Left lobe of liver (tissue), 2 donors: ENCODE measurements around the gene RIPK4. TPM values are rescaled to one million over a fixed set of nuclear protein-coding genes. Genes with fewer than 3 reads are reported as not detected.

Experiments
- ATAC-seq: fragments of 200-7000 bp; cut with Tn5 transposase; one replicate; pipeline ENCODE4 v1.9.1; 2020; ENCODE audit warnings: mild to moderate bottlenecking, moderate library complexity
- DNase-seq: peaks from one replicate; pipeline ENCODE4 v3.0.0-alpha.2; 2020; ENCODE audit warnings: low spot score
- total RNA-seq: library from RNA; stranded (reverse); gene quantifications from one replicate; pipeline ENCODE4 v1.2.1, GENCODE V29; 2021
- donor health status: DM: no; HTN: no; CAD: no; lungs with moderate emphysema.
- donor health status: DM: no; HTN: yes; CAD: no.

The RIPK4 gene
- 8.2 TPM for total RNA-seq

DNA sequence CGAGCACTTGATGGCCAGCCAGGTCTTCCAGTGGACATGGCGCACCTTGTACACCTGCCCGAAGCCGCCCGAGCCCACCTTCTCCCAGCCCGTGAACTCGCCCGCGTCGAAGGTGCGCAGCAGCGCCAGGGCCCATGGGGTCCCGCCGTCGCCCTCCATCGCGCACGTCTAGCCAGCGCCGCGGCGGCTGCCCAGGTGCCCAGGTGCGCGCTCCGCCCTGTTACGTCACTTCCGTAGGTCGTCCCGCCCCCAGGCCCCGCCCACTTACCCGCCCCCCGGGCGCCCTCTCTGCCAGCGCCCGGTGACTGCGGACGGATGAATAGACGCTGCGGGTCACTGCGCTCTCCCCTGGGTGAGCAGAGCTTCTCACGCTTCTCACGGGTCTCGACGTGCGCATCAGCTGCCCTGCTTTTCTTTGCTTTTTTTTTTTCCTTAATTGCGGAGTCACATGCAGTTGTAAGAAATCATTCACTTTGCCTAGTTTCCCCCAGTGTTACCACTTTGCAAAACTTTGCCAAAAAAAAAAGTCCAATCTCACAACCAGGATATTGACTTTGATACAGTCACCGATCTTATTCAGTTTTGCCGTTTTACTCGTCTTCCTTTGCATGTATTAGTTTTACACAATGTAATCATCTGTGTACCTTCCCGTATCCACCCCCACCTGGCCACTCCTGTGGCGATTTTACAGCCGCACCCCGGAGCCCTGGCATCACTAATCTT, at the start of gene RIPK4:
TSS of gene RIPK4 (minus strand) at position 170 of the 723 bp plus-strand sequence. CDS start at position 159, 11 bp downstream.
- ATAC-seq (peak; percentile 82), DNase-seq (peak; percentile 90)

DNA sequence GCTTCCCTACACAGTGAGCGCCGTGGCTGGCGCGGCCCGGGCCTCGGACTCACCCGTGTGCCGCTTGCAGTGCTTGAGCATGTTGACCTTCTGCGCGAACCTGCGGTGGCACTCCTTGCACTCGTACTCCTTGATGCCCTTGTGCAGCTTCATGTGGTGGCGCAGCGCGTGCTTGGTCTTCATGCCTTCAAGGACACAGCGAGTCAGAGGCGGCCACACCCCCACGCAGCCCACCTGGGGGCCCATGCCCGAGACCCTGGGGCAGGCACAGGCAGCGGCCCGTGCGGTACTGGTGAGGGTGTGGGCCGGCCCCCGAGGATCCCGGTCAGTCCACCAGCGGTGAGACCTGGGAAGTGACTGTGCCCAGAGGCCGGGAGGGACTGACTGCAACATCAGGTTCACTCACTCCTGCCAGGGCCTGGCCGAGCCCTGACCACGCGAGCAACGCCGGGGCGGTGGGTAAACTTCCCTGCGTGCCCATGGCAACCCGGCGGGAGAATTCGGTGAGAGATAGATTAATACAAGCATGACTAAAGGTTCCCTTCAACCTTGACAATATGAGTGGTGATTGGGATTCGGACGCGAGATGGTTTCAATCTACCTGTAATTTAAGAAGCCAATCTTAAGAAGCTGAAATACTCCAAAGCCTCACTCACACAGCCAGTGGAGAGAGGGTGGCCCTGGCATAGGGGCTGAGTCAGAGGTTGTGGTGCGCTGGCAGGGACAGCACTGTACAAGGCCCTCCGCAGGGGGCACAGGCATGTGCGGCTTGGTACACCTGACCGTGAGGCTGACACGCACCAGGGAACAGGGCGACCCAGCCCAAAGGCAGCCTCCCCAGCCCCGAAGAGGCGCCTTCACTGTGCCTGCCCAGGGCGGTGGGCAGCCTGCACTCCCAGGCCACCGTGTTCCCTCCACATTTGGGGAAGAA, 49.1 kb upstream of the RIPK4 start:
- DNase-seq (no peak), ATAC-seq (no peak)

DNA sequence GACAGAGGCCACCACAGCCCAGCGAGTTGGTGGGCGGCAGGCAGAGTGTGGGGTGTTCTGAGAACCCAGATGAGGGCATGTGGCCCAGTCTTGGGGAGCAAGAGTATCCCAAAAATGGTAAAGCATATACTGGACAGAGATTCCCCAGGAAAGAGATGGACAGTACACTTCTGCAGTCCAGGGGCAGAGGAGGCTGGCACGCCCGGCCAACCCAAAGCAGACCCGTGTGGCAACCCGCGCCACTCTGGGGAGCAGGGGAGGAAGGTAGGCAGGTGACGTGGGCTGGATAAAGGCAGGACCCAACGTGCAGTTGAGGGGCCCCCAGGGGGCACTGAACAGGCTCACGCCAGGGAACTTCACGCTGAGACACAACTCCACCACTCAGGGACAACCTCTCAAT, 46.4 kb upstream of the RIPK4 start:
- ATAC-seq = no peak
- no peak for DNase-seq

DNA sequence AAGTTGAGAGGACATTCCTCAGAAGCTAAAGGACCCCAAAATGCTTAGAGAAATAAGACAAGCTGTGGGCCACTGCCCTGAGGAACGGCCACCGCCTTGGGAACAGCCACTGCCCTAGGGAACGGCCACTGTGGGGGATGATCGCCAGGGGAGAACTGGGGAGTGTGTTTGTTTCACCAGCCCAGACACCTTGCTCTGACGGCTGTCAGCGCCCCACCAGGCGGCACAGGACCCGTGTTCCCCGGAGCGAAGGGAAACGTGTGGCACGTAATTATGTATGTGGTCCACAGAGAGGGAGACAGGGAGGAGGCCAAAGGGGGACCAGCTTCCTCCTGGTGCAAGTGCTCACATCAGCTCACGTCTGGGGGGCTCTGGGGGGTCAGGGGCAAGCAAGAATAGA, 45.8 kb upstream of the RIPK4 start:
- DNase-seq (no peak), ATAC-seq (no peak)

DNA sequence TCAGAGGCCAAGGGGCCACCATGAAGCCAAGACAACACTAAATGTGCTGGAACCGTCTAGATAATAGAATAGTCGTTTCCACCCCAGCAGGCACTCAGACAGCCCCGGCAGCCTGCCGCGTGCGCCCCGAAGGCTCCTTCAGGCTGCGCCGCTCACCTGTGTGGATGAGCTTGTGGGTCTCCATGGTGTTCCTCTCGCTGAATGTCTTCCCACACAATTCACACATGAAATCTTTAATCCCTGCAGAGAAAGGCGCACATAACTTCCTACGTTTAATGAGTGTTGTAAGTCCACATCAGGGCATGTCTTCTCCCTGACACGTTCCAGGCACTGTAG, 43.7 kb upstream of the RIPK4 start:
- no peak for DNase-seq
- no peak for ATAC-seq

DNA sequence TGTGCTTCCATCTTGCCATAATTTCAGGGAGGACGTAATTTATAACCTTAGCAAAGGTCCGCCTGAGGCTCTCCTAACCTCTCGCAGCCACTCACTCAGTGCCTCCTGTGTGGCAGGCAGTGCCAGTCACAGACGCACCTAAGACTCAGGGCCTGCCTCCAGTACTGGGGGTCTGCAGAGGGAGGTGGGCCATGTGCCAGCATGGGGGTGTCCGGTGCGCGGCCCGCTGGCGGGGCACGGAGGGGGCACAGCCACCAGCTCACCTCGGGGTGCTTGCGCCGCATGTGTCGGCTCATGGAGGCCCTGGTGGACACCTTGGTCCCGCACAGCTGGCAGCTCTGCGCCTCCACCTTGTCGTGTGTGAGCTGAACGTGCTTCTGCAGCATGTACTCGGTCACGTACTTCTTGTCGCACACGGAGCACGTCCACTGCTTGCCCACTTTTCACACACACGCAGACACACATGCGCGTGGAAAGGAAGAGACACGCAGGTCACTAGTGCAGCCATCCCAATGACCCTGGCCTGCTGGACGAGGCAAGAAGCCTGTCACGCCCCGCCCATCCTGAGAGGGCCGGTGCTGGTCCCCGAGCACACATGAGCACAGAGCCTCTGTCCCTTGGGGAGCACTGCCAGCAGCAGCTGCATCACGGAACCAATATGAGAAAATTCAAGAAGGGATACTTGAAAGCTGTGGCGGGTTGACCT, 43.2 kb upstream of the RIPK4 start:
- ATAC-seq (no peak), DNase-seq (no peak)

DNA sequence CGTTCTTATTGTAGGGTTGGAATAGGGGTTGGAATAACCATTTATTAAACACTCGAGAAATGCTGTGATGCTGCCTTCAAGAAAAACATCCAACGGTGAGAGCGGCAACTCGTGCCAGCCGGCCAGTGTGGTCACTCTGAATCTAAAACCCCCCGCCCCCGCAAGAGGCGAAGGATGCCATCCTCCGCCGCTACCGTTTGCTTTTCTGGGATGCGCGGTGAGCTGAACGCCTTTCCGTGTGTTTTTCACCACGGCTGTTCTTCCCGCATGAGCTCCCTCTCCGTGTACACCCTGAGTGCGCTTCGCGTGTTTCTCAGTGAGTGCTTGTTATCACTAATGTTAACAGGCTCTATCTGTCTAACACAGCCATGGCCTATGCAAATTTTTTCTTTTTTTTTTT, 42.0 kb upstream of the RIPK4 start:
- ATAC-seq = no peak
- no peak for DNase-seq

DNA sequence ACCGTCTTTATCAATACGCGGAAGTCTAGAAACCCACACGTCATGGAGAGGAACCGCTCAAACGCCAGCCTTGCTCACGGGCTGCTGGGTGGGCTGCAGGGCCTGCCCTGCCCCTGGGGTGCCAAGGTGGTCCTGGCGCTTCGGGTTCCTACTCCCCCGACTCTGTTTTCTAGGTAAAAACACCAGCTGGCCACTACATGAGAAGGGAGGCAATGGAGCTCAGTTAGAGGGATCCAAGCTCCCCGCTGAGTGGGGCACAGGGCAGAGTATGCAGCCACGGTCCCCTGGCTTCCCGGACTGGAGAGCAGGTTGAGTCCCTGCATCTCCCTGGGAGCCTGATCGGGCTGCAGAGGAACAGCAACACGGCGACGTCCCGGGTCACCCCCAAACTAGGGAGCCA, 41.2 kb upstream of the RIPK4 start:
- ATAC-seq (no peak), DNase-seq (no peak)

DNA sequence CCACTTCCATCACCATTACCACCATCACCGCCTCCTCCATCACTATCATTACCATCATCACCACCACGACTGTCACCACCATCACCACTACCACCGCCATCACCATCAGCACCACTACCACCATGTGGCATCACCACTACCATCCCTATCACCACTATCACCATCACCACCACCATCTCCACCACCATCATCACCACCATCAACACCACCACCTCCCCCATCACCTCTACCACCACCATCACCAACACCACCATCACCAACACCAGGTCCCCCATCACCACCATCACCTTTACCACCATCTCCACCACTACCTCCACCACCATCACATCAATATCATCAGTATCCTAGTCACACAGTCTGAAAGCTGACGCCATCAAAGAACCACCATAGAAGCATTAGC, 39.9 kb upstream of the RIPK4 start:
- DNase-seq (no peak), ATAC-seq (no peak)

DNA sequence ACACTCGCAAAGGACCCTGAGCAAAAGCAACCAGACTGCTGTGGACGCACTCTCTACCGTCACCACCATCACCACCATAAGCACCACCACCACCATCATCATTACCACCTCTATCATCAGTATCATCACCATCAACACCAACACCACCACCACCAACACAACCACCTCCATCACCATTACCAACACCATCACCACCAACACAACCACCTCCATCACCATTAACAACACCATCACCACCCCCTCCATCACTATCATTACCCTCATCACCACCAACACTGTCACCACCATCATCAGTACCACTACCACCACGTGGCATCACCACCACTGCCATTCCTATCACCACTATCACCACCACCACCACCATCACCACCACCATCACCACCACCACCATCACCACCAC, 38.8 kb upstream of the RIPK4 start:
- no peak for DNase-seq
- no peak for ATAC-seq

DNA sequence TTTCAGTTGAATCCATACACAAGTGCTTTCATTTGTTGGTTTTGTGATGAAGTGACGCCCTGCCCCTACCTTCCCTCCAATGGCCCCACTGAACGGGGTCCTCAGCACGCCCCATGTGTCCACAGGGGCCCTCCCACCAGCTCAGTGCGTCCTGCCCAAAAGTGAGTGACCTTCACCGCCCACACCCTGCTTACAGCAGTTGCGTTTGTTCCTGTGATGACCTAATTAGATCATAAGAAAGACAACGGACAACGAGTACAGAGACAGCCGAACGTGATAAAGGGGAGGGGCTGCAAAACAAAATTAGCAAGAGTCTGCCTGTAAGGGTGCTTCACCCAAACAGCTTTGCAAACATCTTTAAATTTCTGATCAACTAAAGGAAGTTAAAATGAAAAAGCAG, 38.2 kb upstream of the RIPK4 start:
- ATAC-seq (no peak), DNase-seq (no peak)

DNA sequence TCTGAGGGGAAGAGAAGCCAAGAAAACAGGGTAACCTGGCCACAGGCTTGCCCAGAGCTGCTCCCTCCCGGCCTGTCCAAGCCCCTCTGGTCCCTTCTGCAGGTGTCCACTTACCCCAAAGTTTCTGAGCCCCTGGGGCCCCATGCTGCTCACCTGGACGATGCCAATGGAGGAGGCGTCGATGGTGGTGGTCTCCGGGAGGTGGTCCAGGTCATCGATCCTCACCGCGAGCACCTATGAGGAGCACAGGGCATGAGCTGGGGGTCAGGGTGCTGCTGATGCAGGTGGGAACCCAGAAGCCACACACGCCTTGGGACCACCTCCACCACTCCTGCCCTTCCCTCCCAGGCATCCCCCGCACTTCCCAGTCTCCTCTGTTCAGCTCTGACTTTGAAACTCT, 37.5 kb upstream of the RIPK4 start:
- no peak for DNase-seq
- ATAC-seq = no peak

DNA sequence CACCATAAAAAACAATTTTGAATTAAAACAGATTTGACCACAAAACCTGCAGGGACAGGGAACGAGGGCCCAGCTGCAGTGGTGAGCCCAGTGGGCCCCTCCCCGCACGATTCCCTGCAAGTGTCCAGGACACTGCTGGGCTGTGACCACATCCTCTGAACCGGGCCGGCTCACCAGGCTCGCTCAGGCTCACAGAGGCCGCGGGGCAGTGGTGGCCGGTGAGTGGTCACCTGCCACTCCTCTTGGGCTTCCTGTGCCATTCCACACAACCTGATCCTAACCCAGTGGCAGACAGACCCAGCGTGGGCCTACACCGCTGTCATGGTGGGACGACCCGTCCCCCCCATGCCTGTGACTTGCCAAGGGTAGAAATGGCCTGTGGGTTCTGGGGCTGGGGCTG, 36.5 kb upstream of the RIPK4 start:
- no peak for ATAC-seq
- DNase-seq = no peak

DNA sequence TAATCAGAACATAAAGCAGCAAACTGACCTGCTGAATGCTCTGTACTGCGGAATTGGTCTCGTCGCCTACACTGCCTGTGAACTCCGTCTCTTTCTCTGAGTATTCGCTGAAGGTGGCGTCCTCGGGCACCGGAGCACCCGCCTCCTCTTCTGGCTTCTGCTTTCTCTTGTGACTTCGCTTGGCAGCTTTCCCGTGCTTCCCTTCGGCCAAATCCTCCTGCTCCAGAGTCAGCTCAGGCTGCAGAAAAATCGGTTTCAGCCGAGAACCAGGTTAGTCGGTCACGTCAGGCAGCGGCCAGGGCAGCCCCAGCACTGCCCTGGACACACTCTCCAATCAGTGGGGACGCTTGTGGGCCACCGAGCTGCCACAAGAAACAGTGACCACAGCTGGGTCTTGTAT, 35.8 kb upstream of the RIPK4 start:
- ATAC-seq (peak; percentile 76), DNase-seq (peak; percentile 78)

DNA sequence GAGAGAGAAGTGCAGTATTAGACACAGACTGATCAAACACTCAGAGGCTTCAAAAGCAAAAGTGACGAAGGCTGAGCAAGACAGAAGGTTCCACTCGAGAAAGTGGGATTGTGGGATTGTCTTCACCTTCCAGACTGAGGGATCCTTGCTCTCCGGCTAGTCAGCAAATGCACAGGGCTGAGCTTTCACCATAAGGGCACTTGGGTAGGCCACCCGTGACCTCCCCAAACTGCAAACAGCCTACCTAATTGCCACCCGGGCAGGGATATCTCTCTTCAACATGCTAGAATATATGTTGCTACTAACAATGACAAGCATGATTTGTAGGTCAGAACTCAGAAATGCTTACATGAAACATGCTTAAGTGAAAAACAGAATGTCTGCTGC, 35.3 kb upstream of the RIPK4 start:
- DNase-seq = no peak
- ATAC-seq = peak; percentile 5

DNA sequence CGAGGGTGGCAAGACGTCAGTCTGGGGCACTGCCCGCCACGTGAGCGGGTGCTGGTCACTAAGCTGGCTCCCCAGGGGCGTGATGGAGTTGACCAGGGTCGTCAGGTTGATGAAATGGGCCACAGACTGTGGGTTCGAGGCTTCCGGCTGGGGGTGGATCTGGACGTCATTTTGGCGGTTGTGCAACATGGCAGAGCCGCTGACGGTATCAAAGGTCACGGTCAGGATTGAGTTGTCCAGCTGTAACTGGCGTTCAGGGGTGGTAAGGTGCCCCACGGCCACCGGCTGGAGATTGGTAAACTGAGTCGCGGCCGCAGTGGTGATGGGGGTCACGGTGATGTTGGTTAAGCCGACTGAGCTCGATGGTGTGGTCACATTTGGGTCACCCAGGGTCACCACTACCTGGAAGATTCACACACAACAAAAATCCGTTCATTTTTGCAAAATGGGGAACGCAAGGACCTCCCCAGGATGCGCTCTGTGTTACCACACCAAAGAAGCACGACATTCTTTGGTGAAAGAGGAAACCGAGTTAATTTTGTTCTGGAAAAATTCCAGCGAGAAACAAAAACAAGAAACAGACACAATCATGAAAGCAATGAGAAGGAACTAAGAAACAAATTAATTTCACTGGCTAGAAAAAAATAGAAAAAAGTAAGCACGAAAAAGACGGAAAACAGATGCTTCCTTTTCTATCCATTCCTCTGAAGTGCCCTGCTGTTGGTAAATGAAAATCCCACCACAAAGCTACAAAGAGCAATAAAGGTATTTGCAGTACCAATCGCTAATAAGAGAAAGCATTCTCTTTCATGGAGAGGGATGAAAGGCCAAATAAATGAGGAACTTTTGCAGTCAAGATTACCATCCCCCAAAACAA, 34.7 kb upstream of the RIPK4 start:
- ATAC-seq = peak; percentile 66

DNA sequence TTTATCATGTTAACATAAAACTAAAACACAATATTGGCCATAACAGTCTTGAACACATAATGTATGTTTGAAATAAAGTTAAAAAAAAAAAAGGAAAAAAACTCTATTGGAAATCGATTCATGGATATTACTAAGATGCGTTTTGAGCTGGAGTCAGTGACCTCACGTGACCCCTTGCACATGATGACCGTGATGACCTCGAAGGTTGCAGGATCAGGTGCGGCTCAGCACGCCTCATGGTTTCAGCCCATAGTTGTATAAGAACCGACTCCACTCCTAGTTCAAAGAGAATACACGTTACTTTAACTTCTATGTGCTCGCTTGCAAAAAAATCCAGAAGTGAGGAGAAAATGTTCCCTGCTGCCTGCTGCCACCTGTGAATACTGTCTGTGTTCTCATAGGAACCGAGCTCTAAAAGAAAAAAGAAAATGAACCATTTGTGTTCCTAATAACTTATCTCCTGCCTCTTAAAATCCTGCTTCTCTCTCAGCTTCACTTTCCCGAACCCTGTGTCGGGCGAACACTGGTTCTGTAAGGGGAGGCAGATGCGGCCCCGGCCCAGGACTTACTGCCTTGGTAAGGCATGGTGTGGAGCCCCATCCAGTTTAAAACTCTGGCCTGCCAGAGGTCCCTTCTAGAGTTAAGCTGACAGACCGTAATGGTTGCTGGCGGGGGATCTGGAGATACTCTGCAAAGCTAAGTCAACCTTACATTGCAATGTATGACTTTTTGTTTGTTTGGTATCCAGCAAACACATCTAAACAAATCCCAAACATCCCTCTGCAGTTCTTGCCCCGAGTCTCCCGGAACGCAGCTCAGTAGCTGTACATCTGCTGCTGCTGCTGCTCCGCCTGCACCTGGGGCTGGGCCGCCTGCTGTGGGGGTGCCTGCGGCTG, 33.8 kb upstream of the RIPK4 start:
- peak; percentile 48 for ATAC-seq

More for the DNA sequence above, 34.7 kb upstream of the RIPK4 start:
- peak; percentile 67 for DNase-seq

DNA sequence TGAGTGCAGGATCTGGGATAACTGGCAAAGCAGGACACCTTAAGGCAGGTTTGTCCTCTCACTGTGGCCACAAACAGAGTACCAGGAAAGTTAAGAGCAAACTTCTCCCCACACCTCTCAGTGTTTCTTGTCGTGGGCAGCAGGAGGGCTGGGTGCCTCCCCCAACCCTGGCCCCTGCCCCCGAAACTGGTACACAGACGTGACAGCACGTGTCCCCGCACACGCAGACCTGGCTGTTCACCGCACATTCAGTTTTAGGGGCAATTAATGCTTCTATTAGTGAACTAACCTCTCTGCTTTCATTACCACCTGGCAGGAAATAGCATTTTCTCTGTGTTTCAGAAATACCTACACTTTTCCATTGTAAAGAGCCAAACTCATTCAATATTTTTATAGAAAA, 32.9 kb upstream of the RIPK4 start:
- no peak for DNase-seq
- ATAC-seq = no peak

More for the DNA sequence above, 33.8 kb upstream of the RIPK4 start:
- DNase-seq = no peak

DNA sequence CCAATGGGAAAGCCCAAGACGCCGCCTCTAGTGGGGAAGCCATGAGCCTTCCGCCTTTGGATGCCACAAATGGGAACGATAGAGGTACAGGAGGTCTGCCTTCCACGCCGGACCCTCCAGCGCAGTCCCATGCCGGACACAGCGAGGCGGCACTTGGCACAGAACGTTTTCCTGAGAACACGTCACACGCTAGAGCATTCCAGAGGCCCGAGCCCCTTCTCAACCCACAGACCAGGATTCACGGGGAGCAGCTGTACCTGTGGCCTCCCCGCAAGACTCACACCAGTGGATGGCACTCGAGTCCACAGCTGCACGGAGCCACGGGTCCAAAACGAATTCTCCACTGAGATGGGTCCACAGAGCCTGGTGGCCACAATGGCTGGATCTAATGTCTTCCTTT, 31.5 kb upstream of the RIPK4 start:
- ATAC-seq (no peak), DNase-seq (no peak)
